Measurements from ENCODE around the gene FER.

FER gene

GRCh38 chr5:109199799-109200620, 452.3 kb downstream of the FER start:
- POLR2A ChIA-PET, result no interaction called here
- no peak overlapping the region for H3K4me3 ChIP-seq (ENCODE audit: low read depth, low read length)
- TF ChIP-seq CTCF (IDR thresholded peaks at IDR 0.05; ENCODE audit: insufficient read depth, low read length, missing control alignments), result no peak
- CTCF ChIA-PET, result no interaction called here
- DNase-seq (ENCODE audit: low read depth, low spot score), result no peak

DNA sequence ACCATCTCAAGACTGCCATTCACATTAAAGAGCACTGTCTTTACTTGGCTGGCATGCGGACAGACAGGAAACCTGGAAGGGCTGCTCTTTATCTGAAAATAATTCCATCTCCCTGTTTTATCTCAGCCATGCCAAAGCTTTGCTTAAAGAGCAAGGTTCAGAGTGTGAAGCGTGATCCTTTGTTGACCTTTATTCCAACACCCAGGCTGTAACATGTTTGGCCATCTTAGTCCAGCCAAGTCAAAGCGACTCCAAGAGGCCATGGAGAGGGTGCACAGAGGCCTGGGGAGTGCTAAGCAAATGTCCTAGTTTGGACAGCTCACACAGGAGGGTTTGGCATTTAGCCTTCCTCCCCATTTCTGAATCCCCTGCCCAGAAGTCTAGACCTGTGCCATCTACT, 467.3 kb downstream of the FER start:
- no peak for TF ChIP-seq CTCF (IDR thresholded peaks at IDR 0.05; ENCODE audit: insufficient read depth, low read length, missing control alignments)
- POLR2A ChIA-PET, result no interaction called here

GRCh38 chr5:109218818-109219217, 471.1 kb downstream of the FER start:
- no peak for TF ChIP-seq CTCF (IDR thresholded peaks at IDR 0.05; ENCODE audit: insufficient read depth, low read length, missing control alignments)
- no peak overlapping the region for H3K4me3 ChIP-seq (ENCODE audit: low read depth, low read length)
- DNase-seq (ENCODE audit: low read depth, low spot score), result no peak
- POLR2A ChIA-PET, result no interaction called here
- CTCF ChIA-PET, result no interaction called here

More for the DNA sequence above, 467.3 kb downstream of the FER start:
- CTCF ChIA-PET, result no interaction called here
- DNase-seq (ENCODE audit: low read depth, low spot score), result no peak
- H3K4me3 ChIP-seq (ENCODE audit: low read depth, low read length), result no peak overlapping the region

GRCh38 chr5:109223531-109223930, 475.8 kb downstream of the FER start:
- no peak for DNase-seq (ENCODE audit: low read depth, low spot score)
- ChIA-PET CTCF (no interaction called here), POLR2A (no interaction called here)
- H3K4me3 ChIP-seq (ENCODE audit: low read depth, low read length), result no peak overlapping the region
- TF ChIP-seq CTCF (IDR thresholded peaks at IDR 0.05; ENCODE audit: insufficient read depth, low read length, missing control alignments), result no peak

GRCh38 chr5:109224276-109224882, 476.7 kb downstream of the FER start:
- no peak overlapping the region for H3K4me3 ChIP-seq (ENCODE audit: low read depth, low read length)
- ChIA-PET CTCF (no interaction called here), POLR2A (no interaction called here)
- TF ChIP-seq CTCF (IDR thresholded peaks at IDR 0.05; ENCODE audit: insufficient read depth, low read length, missing control alignments), result no peak
- no peak for DNase-seq (ENCODE audit: low read depth, low spot score)

DNA sequence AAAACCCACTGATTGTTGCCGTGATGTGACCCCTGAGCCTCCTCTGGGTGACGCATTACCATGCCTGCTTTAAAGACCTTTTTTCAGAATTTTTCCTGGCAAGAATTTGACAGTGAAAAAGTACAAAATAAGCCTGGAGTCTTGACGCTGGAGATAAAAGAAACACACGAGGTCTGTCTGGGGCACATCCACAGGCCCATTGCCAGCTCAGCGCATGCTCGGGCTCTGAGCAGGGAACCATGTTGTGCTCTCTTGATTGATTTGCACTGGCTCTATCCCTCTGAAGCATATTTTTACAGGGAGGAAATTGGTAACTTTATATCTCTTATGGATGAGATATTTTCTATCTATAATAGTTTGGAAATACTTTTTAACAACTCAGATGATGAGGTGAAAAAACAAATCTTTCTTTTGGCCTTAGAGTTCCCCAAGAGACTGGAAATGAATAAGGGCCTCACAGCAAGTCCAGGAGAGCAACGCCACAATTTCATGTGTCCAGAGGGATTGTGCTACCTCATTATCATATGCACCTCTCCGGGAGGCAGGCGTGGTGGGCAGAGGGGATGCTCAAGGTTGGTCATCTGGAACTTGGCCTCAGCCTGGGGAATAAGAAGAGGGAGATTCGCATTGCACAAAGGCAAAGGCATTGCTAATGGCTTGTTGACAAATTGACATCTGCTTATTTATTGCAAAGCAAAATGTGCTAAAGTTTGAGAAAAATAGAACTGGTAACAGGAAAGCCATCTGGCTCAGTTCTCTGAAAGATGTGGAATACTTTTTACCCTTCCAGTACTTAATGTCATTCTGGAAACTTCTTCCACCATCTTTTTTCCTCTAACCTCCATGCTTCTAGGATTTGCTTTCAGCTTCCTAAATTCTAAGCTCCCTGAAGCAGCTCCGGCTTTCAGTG, 478.3 kb downstream of the FER start:
- no peak for TF ChIP-seq CTCF (IDR thresholded peaks at IDR 0.05; ENCODE audit: insufficient read depth, low read length, missing control alignments)
- CTCF ChIA-PET, result no interaction called here
- H3K4me3 ChIP-seq (ENCODE audit: low read depth, low read length), result no peak overlapping the region
- POLR2A ChIA-PET, result no interaction called here
- DNase-seq (ENCODE audit: low read depth, low spot score), result no peak
